CD4-positive, alpha-beta T cell treated with Interleukin-2 at 100 ng/mL for 4 hours (primary cell): ENCODE measurements around the gene PGGHG.

ENCODE experiments used
- DNase-seq: peaks from one replicate; pipeline ENCODE4 v3.0.0-alpha.2; 2020; ENCODE audit warnings: low spot score

PGGHG gene

GRCh38 chr11:269146-269890, 19.6 kb upstream of the PGGHG start:
- peak; percentile 64 for DNase-seq

GRCh38 chr11:270451-271318, 18.2 kb upstream of the PGGHG start:
- no peak for DNase-seq

GRCh38 chr11:271319-271715, 17.6 kb upstream of the PGGHG start:
- DNase-seq = no peak

- DNase-seq = no peak
Measured at GRCh38 chr11:272195-272930, 16.6 kb upstream of the PGGHG start.

- DNase-seq = no peak
Measured at GRCh38 chr11:272931-273198, 16.1 kb upstream of the PGGHG start.

GRCh38 chr11:276219-276618, 12.7 kb upstream of the PGGHG start:
- DNase-seq = no peak

GRCh38 chr11:278001-278951, 10.7 kb upstream of the PGGHG start, which contains the start of gene NLRP6:
Gene NLRP6 (plus strand): TSS chr11:278407. CDS start chr11:278570, 163 bp downstream.
- no peak for DNase-seq

- DNase-seq = no peak
Measured at GRCh38 chr11:279040-279965, 9.6 kb upstream of the PGGHG start.

GRCh38 chr11:279966-280705, 8.8 kb upstream of the PGGHG start:
- peak; percentile 39 for DNase-seq

- no peak for DNase-seq
Measured at GRCh38 chr11:280706-281485, 8.0 kb upstream of the PGGHG start.

- no peak for DNase-seq
Measured at GRCh38 chr11:281486-282161, 7.3 kb upstream of the PGGHG start.

- no peak for DNase-seq
Measured at GRCh38 chr11:282171-282570, 6.8 kb upstream of the PGGHG start.

- no peak for DNase-seq
Measured at GRCh38 chr11:282630-283360, 6.1 kb upstream of the PGGHG start.

- no peak for DNase-seq
Measured at GRCh38 chr11:283405-284104, 5.4 kb upstream of the PGGHG start.

GRCh38 chr11:284105-285020, 4.6 kb upstream of the PGGHG start:
- no peak for DNase-seq
